Measurements from ENCODE around the gene PRICKLE2.

DNA sequence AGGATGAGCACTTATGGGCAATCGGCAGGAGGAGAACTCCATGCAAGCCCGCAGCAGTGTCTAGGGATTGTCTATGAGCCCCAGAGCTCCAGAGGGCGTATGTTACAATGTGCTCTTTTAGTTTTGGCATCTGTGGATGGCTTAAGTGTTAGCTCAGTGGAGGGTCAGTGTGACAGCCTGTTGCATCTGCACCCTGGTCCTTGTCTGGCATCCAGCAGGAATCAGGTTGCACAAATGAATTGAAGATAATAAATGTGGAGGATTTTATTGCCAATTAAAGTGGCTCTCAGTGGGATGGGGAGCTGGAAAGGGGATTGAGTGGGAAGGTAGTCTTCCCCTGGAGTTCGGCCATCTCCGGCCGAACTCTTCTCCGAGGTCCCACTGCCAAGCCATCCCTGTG is 11.8 kb upstream of the PRICKLE2 start:
- TF ChIP-seq MYB (IDR thresholded peaks at IDR 0.05; ENCODE audit: borderline replicate concordance, low read depth, low read length): no peak
- TF ChIP-seq CBX3 (IDR thresholded peaks at IDR 0.05; ENCODE audit: borderline replicate concordance, low read depth): no peak
- TF ChIP-seq SMARCA5 (IDR thresholded peaks at IDR 0.05): no peak
- TF ChIP-seq, protein P1, sequence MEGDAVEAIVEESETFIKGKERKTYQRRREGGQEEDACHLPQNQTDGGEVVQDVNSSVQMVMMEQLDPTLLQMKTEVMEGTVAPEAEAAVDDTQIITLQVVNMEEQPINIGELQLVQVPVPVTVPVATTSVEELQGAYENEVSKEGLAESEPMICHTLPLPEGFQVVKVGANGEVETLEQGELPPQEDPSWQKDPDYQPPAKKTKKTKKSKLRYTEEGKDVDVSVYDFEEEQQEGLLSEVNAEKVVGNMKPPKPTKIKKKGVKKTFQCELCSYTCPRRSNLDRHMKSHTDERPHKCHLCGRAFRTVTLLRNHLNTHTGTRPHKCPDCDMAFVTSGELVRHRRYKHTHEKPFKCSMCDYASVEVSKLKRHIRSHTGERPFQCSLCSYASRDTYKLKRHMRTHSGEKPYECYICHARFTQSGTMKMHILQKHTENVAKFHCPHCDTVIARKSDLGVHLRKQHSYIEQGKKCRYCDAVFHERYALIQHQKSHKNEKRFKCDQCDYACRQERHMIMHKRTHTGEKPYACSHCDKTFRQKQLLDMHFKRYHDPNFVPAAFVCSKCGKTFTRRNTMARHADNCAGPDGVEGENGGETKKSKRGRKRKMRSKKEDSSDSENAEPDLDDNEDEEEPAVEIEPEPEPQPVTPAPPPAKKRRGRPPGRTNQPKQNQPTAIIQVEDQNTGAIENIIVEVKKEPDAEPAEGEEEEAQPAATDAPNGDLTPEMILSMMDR (IDR thresholded peaks at IDR 0.05 in 2 of 3, conservative IDR thresholded peaks at IDR 0.05 in 1 of 3; ENCODE audit: control insufficient read depth in 2 of 3, extremely low read depth in 1 of 3, insufficient read depth in 1 of 3, low read depth in 3 of 3, low read length in 3 of 3): no peak
- TF ChIP-seq, protein P2, sequence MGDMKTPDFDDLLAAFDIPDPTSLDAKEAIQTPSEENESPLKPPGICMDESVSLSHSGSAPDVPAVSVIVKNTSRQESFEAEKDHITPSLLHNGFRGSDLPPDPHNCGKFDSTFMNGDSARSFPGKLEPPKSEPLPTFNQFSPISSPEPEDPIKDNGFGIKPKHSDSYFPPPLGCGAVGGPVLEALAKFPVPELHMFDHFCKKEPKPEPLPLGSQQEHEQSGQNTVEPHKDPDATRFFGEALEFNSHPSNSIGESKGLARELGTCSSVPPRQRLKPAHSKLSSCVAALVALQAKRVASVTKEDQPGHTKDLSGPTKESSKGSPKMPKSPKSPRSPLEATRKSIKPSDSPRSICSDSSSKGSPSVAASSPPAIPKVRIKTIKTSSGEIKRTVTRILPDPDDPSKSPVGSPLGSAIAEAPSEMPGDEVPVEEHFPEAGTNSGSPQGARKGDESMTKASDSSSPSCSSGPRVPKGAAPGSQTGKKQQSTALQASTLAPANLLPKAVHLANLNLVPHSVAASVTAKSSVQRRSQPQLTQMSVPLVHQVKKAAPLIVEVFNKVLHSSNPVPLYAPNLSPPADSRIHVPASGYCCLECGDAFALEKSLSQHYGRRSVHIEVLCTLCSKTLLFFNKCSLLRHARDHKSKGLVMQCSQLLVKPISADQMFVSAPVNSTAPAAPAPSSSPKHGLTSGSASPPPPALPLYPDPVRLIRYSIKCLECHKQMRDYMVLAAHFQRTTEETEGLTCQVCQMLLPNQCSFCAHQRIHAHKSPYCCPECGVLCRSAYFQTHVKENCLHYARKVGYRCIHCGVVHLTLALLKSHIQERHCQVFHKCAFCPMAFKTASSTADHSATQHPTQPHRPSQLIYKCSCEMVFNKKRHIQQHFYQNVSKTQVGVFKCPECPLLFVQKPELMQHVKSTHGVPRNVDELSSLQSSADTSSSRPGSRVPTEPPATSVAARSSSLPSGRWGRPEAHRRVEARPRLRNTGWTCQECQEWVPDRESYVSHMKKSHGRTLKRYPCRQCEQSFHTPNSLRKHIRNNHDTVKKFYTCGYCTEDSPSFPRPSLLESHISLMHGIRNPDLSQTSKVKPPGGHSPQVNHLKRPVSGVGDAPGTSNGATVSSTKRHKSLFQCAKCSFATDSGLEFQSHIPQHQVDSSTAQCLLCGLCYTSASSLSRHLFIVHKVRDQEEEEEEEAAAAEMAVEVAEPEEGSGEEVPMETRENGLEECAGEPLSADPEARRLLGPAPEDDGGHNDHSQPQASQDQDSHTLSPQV (IDR thresholded peaks at IDR 0.05): no peak
- no peak for TF ChIP-seq JUNB (IDR thresholded peaks at IDR 0.05)
- no peak for TF ChIP-seq POLR2AphosphoS5 (IDR thresholded peaks at IDR 0.05; ENCODE audit: low read length)
- TF ChIP-seq YY1 (IDR thresholded peaks at IDR 0.05; ENCODE audit: low read depth, low read length): no peak
- TF ChIP-seq, protein P3, sequence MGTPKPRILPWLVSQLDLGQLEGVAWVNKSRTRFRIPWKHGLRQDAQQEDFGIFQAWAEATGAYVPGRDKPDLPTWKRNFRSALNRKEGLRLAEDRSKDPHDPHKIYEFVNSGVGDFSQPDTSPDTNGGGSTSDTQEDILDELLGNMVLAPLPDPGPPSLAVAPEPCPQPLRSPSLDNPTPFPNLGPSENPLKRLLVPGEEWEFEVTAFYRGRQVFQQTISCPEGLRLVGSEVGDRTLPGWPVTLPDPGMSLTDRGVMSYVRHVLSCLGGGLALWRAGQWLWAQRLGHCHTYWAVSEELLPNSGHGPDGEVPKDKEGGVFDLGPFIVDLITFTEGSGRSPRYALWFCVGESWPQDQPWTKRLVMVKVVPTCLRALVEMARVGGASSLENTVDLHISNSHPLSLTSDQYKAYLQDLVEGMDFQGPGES (IDR thresholded peaks at IDR 0.05): no peak
- no peak for TF ChIP-seq MXI1 (IDR thresholded peaks at IDR 0.05; ENCODE audit: low read depth, low read length)
- TF ChIP-seq SP1 (IDR thresholded peaks at IDR 0.05; ENCODE audit: low read depth, low read length): no peak
- no peak for TF ChIP-seq RFX5 (IDR thresholded peaks at IDR 0.05; ENCODE audit: low read depth, low read length)

Measured in GM12878 (cell line).